Chondrocyte (in vitro differentiated cells): ENCODE results near the gene PIAS2. TPM values are rescaled to one million over a fixed set of nuclear protein-coding genes. Genes with fewer than 3 reads are reported as not detected.

Experiments used
- DNase-seq: peaks from one replicate; pipeline ENCODE4 v3.0.0; 2021; ENCODE audit warnings: mixed read lengths, low spot score
- H3K27ac Mint-ChIP-seq: one replicate; pipeline ENCODE4 v1.8.0; 2021; ENCODE audit warnings: mild to moderate bottlenecking, moderate library complexity, mixed read lengths; ENCODE audit not compliant: unreplicated experiment
- H3K27me3 Mint-ChIP-seq: 2 replicates; pipeline ENCODE4 v1.8.0; 2021; ENCODE audit warnings: low read depth, mixed read lengths
- H3K36me3 Mint-ChIP-seq: 2 replicates; pipeline ENCODE4 v1.8.0; 2021; ENCODE audit warnings: low read depth, mixed read lengths
- H3K4me1 Mint-ChIP-seq: 2 replicates; pipeline ENCODE4 v1.8.0; 2021; ENCODE audit warnings: low read depth, mild to moderate bottlenecking, mixed read lengths
- H3K4me3 Mint-ChIP-seq: one replicate; pipeline ENCODE4 v1.8.0; 2021; ENCODE audit warnings: mild to moderate bottlenecking, moderate library complexity, mixed read lengths; ENCODE audit not compliant: unreplicated experiment
- H3K9me3 Mint-ChIP-seq: 2 replicates; pipeline ENCODE4 v1.8.0; 2021; ENCODE audit warnings: low read depth, mixed read lengths
- total RNA-seq: library from RNA; stranded (reverse); gene quantifications from 3 replicates; pipeline ENCODE4 v1.2.1, GENCODE V29; 2021
- TF ChIP-seq, protein P1 (sequence below): fragments of 200-600 bp; sonication (generic); IDR thresholded peaks from 2 replicates; pipeline ENCODE4 v1.5.0; 2021; ENCODE audit warnings: antibody characterized with exemption, mild to moderate bottlenecking, moderate library complexity

PIAS2 gene
- total RNA-seq, 1 donor from 2014 or later: 36.2 TPM

- Mint-ChIP-seq H3K9me3 (peaks cover 15% of the 10 kb centered on the region), H3K4me3 (no peak overlapping the region), H3K4me1 (peaks cover 8% of the 10 kb centered on the region), H3K27me3 (no peaks in the 10 kb centered on the region), H3K27ac (no peak overlapping the region), H3K36me3 (peaks cover 16% of the 10 kb centered on the region)
- TF ChIP-seq, protein P1, sequence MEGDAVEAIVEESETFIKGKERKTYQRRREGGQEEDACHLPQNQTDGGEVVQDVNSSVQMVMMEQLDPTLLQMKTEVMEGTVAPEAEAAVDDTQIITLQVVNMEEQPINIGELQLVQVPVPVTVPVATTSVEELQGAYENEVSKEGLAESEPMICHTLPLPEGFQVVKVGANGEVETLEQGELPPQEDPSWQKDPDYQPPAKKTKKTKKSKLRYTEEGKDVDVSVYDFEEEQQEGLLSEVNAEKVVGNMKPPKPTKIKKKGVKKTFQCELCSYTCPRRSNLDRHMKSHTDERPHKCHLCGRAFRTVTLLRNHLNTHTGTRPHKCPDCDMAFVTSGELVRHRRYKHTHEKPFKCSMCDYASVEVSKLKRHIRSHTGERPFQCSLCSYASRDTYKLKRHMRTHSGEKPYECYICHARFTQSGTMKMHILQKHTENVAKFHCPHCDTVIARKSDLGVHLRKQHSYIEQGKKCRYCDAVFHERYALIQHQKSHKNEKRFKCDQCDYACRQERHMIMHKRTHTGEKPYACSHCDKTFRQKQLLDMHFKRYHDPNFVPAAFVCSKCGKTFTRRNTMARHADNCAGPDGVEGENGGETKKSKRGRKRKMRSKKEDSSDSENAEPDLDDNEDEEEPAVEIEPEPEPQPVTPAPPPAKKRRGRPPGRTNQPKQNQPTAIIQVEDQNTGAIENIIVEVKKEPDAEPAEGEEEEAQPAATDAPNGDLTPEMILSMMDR: no peak
- DNase-seq: no peak
Observed at GRCh38 chr18:46893360-46893759, 23.9 kb downstream of the PIAS2 start.

DNA sequence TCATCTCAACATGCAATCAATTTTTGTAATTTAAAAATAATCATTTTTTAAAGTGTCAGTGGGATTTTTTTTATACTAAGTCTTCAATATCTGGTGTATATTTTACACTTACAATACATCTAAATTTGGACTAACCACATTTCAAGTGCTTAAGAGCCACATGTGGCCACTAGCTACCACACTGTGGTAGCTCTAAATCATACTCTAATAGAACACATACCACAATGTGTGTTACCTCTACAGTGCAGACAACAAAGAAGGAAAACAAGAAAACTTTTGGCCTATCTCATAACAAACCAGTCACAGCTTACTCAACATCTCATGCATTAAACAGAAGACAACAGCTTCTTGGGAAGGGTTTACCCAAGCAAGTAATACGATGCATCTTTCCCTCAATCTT lies 24.5 kb downstream of the PIAS2 start:
- Mint-ChIP-seq H3K4me1 (peaks cover 8% of the 10 kb centered on the region), H3K27me3 (no peaks in the 10 kb centered on the region), H3K4me3 (no peak overlapping the region), H3K36me3 (peaks cover 19% of the 10 kb centered on the region), H3K27ac (no peak overlapping the region), H3K9me3 (peaks cover 19% of the 10 kb centered on the region)
- DNase-seq: no peak
- TF ChIP-seq, protein P1: no peak

DNA sequence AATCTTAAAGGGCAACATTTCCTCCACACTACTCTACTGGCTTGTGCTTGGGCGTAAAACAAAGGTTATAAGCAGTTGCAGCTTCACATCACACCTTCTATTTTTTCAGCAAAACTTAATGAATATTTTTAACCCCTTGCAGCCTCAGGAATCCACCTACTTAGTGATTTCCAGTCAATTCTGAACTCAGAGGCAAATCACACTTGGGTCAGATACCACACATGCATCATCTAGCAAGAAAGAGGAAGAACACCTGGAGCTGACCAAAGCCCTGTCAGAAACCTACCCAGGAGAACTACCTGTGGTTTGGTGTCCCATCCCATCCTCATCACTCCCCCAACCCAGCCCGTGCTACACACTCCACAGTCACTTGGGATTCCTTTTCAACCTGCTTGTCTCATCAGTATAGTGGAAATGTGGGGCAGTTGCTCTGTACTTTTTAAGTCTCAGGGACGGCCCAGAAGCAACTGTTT lies 25.5 kb downstream of the PIAS2 start:
- TF ChIP-seq, protein P1: no peak
- peaks cover 19% of the 10 kb centered on the region for H3K36me3 Mint-ChIP-seq
- no peaks in the 10 kb centered on the region for H3K27me3 Mint-ChIP-seq
- no peak for DNase-seq
- no peak overlapping the region for H3K27ac Mint-ChIP-seq
- H3K9me3 Mint-ChIP-seq: peaks cover 21% of the 10 kb centered on the region
- H3K4me3 Mint-ChIP-seq: no peak overlapping the region
- H3K4me1 Mint-ChIP-seq: peaks cover 4% of the 10 kb centered on the region

DNA sequence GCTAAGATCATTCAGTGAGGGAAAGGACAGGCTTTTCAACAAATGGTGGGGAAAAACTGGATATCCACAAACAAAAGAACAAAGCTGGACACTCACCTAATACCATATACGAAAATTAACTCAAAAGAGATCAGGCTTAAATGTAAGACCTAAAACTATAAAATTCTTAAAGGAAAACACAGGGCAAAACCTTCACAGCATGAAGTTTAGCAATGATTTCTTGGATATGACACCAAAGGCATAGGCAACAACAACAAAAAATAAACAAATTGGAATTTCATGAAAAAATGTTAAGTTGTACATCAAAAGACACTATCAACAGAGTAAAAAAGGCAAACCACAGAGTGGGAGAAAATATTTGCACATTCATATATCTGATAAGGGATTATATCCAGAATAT lies 28.3 kb downstream of the PIAS2 start:
- Mint-ChIP-seq H3K4me1 (no peaks in the 10 kb centered on the region), H3K36me3 (peaks cover 19% of the 10 kb centered on the region), H3K27ac (no peak overlapping the region), H3K9me3 (peaks cover 21% of the 10 kb centered on the region), H3K27me3 (no peaks in the 10 kb centered on the region), H3K4me3 (no peak overlapping the region)
- TF ChIP-seq, protein P1: no peak
- no peak for DNase-seq

DNA sequence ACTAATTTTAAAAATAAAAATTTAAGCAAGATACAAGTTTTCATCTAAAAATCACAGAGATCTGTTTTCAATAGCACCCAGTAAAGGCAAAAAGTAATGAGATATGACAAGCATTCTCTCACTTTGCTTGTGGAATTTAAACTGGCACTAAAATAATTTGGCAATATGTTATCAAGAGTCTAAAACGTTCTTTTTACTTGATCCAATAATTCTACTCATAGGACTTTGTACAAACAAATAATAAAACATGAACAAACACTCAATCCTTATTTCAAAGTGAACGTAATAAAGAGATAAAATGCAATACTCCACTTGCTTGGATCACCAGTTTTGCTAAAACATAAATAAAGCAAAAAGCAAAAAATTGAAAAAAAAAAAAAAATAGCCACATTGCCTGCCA lies 30.4 kb downstream of the PIAS2 start:
- Mint-ChIP-seq H3K27ac (no peak overlapping the region), H3K4me3 (no peak overlapping the region), H3K4me1 (no peaks in the 10 kb centered on the region), H3K27me3 (no peaks in the 10 kb centered on the region), H3K36me3 (peaks cover 19% of the 10 kb centered on the region), H3K9me3 (peaks cover 21% of the 10 kb centered on the region)
- TF ChIP-seq, protein P1: no peak
- DNase-seq: no peak
